Measurements from ENCODE around the gene SPECC1. TPM values are rescaled to one million over a fixed set of nuclear protein-coding genes. Genes with fewer than 3 reads are reported as not detected.
"Not testable (repeated sequence)": the region's sequence is repeated elsewhere in the genome, so short reads cannot be mapped to it uniquely, and the experiment has no call there.

Gene SPECC1
- total and polyA plus RNA-seq, 10 of the 15 experiments (the other 5 are each of a cell fraction or from before 2014, with no cell fraction given): 6.4 to 40.6 (median 23.9) TPM

DNA sequence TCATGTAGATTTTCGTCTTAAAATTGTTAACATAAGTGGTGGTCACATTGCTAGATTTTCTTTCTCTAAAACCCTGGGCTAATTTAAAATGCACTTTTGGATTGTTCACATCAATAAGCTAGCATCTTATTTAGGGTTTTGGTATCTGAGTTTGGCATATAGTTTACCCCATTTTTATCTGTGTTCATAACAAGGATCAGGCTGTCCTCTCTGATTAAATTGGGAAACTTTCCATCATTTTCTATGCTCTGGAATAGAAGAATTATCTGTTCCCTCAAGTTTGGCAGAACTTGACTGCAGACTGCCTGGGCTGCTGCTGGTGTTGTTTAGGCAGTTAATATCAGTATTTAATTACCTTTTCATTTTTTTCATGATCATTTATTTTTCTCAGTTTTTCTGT, 1.8 kb downstream of the SPECC1 start:
- Histone ChIP-seq H3K27ac (ENCODE audit: control insufficient read depth, insufficient read depth) (no peak overlapping the region), H3K4me3 (no peak overlapping the region), H3K9me3 (replicated peaks; ENCODE audit: control insufficient read depth, insufficient read depth, low read length) (no peaks in the 10 kb centered on the region; the same call in 2 of the 3 replicates), H2AFZ (ENCODE audit: control insufficient read depth, low read depth, low read length) (no peak overlapping the region), H3K27me3 (replicated peaks in 1 of 2; ENCODE audit: control insufficient read depth in 2 of 2, insufficient read depth in 2 of 2, low read length in 1 of 2) (peaks cover 0 to 9% of the 10 kb centered on the region in 2 experiments), H3K36me3 (ENCODE audit: control insufficient read depth in 2 of 2, insufficient read depth in 2 of 2, low read length in 1 of 2) (no peaks in the 10 kb centered on the region), H3K4me1 (ENCODE audit: control insufficient read depth, insufficient read depth, low read length) (no peaks in the 10 kb centered on the region), H3K9ac (ENCODE audit: control insufficient read depth, insufficient read depth, low read length) (no peak overlapping the region), H3K4me2 (ENCODE audit: control insufficient read depth, insufficient read depth) (no peak overlapping the region), H3K79me2 (ENCODE audit: control insufficient read depth, insufficient read depth, low read length) (no peaks in the 10 kb centered on the region), H4K20me1 (ENCODE audit: control insufficient read depth, insufficient read depth) (no peaks in the 10 kb centered on the region)
- FAIRE-seq (no peak), ATAC-seq (no peak), DNase-seq (ENCODE audit: low read depth, low spot score) (no peak)
- 100% methylated on average over 1 of the region's 1 CpG for WGBS (ENCODE audit: insufficient coverage, insufficient replicate concordance, low lambda C conversion rate, missing lambda C conversion rate)
- intact Hi-C loops (cut with micrococcal nuclease; ENCODE audit: unreplicated experiment): no loop called here
- in situ Hi-C loops (cut with MboI): no loop called here
- no peak for TF ChIP-seq CREM (IDR thresholded peaks at IDR 0.05; ENCODE audit: low read depth)
- POLR2A ChIA-PET: no interaction called here
- SMC1A ChIA-PET (ENCODE audit: uncharacterized antibody, unreplicated experiment): no interaction called here
- CTCF ChIA-PET: interaction anchor here (1.1 to 1.4 kb wide), 3 partner anchors 18 to 111 kb away, joined by 3 to 6 read pairs (median 5); no protein-coding TSS in a partner anchor
- no TSS peak for BruUV-seq (replicated peaks)
- RAD21 ChIA-PET (ENCODE audit: unreplicated experiment): interaction anchor here (1.0 kb wide), 1 partner anchor 17 kb away, joined by 4 read pairs; no protein-coding TSS in a partner anchor

DNA sequence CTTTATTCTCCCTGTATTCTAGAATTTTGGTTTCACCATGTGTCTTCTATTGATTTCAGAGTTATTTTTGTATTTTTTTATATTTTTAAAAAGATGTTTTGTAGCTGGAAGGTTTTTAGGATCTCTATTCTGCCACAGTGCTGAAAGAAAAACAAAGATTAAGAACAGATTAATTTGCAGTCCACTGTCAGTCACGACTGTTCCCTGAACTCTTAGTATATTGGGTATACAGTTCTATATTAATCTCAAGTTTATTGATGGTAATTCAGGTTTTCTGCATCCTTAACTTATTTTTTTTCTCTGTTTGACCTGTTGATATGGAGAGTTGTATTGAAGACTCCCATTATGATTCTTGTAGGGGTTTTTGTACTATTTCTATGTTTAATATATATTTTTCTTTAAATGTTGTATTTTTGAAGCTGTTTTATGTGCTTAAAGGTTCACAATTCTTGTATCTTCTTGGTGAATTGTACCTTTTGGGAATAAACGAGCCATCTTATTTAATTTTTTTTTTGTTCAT, 2.9 kb downstream of the SPECC1 start:
- no TSS peak for BruUV-seq (replicated peaks)
- peaks cover 0 to 9% of the 10 kb centered on the region in 2 experiments for H3K27me3 ChIP-seq (replicated peaks in 1 of 2; ENCODE audit: control insufficient read depth in 2 of 2, insufficient read depth in 2 of 2, low read length in 1 of 2)
- no peaks in the 10 kb centered on the region; the same call in 2 of the 3 replicates for H3K9me3 ChIP-seq (replicated peaks; ENCODE audit: control insufficient read depth, insufficient read depth, low read length)
- H3K27ac ChIP-seq (ENCODE audit: control insufficient read depth, insufficient read depth): no peak overlapping the region
- intact Hi-C loops (cut with micrococcal nuclease; ENCODE audit: unreplicated experiment) (no loop called here), in situ Hi-C loops (cut with MboI) (no loop called here)
- no peak overlapping the region for H3K4me2 ChIP-seq (ENCODE audit: control insufficient read depth, insufficient read depth)
- no peaks in the 10 kb centered on the region for H3K79me2 ChIP-seq (ENCODE audit: control insufficient read depth, insufficient read depth, low read length)
- WGBS (ENCODE audit: insufficient coverage, insufficient replicate concordance, low lambda C conversion rate, missing lambda C conversion rate): 64% methylated on average over 2 of the region's 2 CpGs
- FAIRE-seq: no peak
- H2AFZ ChIP-seq (ENCODE audit: control insufficient read depth, low read depth, low read length): no peak overlapping the region
- ChIA-PET SMC1A (ENCODE audit: uncharacterized antibody, unreplicated experiment) (interaction anchor here (0.9 kb wide), 1 partner anchor 139 kb away, joined by 3 read pairs; no protein-coding TSS in a partner anchor), CTCF (interaction anchor here (0.7 to 1.1 kb wide), 2 partner anchors 25 to 110 kb away, joined by 3 read pairs; no protein-coding TSS in a partner anchor), RAD21 (ENCODE audit: unreplicated experiment) (no interaction called here), POLR2A (no interaction called here)
- no peak for ATAC-seq
- DNase-seq (ENCODE audit: low read depth, low spot score): no peak
- TF ChIP-seq EED (IDR thresholded peaks at IDR 0.05; ENCODE audit: low read depth): no peak
- no peak for TF ChIP-seq TARDBP (IDR thresholded peaks at IDR 0.05; ENCODE audit: borderline replicate concordance)
- no peak for TF ChIP-seq ZSCAN29 (IDR thresholded peaks at IDR 0.05)
- TF ChIP-seq, protein P1, sequence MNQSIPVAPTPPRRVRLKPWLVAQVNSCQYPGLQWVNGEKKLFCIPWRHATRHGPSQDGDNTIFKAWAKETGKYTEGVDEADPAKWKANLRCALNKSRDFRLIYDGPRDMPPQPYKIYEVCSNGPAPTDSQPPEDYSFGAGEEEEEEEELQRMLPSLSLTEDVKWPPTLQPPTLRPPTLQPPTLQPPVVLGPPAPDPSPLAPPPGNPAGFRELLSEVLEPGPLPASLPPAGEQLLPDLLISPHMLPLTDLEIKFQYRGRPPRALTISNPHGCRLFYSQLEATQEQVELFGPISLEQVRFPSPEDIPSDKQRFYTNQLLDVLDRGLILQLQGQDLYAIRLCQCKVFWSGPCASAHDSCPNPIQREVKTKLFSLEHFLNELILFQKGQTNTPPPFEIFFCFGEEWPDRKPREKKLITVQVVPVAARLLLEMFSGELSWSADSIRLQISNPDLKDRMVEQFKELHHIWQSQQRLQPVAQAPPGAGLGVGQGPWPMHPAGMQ (IDR thresholded peaks at IDR 0.05; ENCODE audit: borderline replicate concordance): no peak
- no peak for TF ChIP-seq PAX8 (IDR thresholded peaks at IDR 0.05)
- no peaks in the 10 kb centered on the region for H4K20me1 ChIP-seq (ENCODE audit: control insufficient read depth, insufficient read depth)
- no peak overlapping the region for H3K9ac ChIP-seq (ENCODE audit: control insufficient read depth, insufficient read depth, low read length)
- H3K4me1 ChIP-seq (ENCODE audit: control insufficient read depth, insufficient read depth, low read length): no peaks in the 10 kb centered on the region
- no peak overlapping the region for H3K4me3 ChIP-seq
- H3K36me3 ChIP-seq (ENCODE audit: control insufficient read depth in 2 of 2, insufficient read depth in 2 of 2, low read length in 1 of 2): no peaks in the 10 kb centered on the region

DNA sequence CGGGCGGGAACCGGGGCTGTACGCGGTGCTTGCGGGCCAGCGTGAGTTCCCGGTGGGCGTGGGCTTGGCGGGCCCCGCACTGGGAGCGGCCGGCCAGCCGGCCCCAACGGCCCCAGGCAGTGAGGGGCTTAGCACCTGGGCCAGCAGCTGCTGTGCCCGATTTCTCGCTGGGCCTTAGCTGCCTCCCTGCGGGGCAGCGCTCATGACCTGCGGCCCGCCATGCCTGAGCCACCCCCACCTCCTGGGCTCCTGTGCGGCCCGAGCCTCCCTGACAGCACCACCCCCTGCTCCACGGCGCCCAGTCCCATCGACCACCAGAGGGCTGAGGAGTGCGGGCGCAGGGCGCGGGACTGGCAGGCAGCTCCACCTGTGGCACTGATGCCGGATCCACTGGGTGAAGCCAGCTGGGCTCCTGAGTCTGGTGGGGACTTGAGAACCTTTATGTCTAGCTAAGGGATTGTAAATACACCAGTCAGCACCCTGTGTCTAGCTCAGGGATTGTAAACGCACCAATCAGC, 7.4 kb downstream of the SPECC1 start:
- H4K20me1 ChIP-seq (ENCODE audit: control insufficient read depth, insufficient read depth); H3K9me3 ChIP-seq (replicated peaks; ENCODE audit: control insufficient read depth, insufficient read depth, low read length); H2AFZ ChIP-seq (ENCODE audit: control insufficient read depth, low read depth, low read length); in situ Hi-C loops (cut with MboI); DNase-seq (ENCODE audit: low read depth, low spot score); H3K4me2 ChIP-seq (ENCODE audit: control insufficient read depth, insufficient read depth); H3K79me2 ChIP-seq (ENCODE audit: control insufficient read depth, insufficient read depth, low read length); H3K9ac ChIP-seq (ENCODE audit: control insufficient read depth, insufficient read depth, low read length); intact Hi-C loops (cut with micrococcal nuclease; ENCODE audit: unreplicated experiment); BruUV-seq (replicated peaks); ATAC-seq; H3K27me3 ChIP-seq (replicated peaks in 1 of 2; ENCODE audit: control insufficient read depth in 2 of 2, insufficient read depth in 2 of 2, low read length in 1 of 2); RAD21 ChIA-PET (ENCODE audit: unreplicated experiment); H3K4me3 ChIP-seq; POLR2A ChIA-PET; FAIRE-seq; H3K27ac ChIP-seq (ENCODE audit: control insufficient read depth, insufficient read depth); H3K4me1 ChIP-seq (ENCODE audit: control insufficient read depth, insufficient read depth, low read length); H3K36me3 ChIP-seq (ENCODE audit: control insufficient read depth in 2 of 2, insufficient read depth in 2 of 2, low read length in 1 of 2); SMC1A ChIA-PET (ENCODE audit: uncharacterized antibody, unreplicated experiment): not testable (repeated sequence)
- CTCF ChIA-PET: interaction anchor here (1.2 kb wide), 1 partner anchor 24 kb away, joined by 3 read pairs; no protein-coding TSS in a partner anchor
- 96% methylated on average over 29 of the region's 32 CpGs for WGBS (ENCODE audit: insufficient coverage, insufficient replicate concordance, low lambda C conversion rate, missing lambda C conversion rate)
